DMS114 treated with DMSO at 0.1 percent for 48 hours (cell line): ENCODE data around the gene COL10A1.
"Not testable (repeated sequence)": the region's sequence is repeated elsewhere in the genome, so short reads cannot be mapped to it uniquely, and the experiment has no call there.

Experiments used
- DNase-seq: peaks from one replicate; lab custom pipeline; 2025; ENCODE audit not compliant: unreplicated experiment; lab: John Stamatoyannopoulos, UW

COL10A1 gene

DNA sequence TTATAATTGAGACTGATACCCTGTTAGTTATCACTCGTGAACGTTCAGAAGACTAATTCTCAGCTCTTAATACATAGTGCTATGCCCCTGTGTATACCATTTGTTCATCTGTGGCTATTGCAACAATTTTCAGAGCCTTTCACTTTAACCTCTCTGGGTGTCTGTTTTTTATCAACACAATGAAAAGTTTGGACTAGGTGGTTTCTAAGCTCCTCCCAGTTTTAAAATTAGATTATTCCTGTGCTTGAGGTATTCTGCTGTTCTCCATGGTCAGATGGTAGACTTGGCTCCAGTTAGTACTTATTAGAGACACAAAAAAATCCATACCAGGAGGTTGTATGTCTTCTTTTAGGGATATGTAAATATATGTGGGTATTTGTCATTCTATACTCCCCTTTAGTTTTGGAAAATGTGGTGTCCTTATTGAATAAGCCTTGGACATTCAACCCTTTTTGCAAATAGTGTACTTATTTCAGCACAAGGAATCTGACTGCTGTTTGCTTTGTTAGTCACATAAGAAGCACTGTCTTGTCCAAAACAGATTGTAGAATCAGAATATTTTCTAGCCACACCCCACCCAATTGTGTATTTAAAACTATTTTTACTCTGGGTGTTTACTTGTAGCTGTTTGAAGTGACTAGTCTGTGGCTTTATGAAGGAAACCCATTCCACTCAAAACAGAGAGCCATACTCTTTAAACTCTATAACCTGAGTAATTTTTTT is 2.0 kb upstream of the COL10A1 start:
- DNase-seq, result no peak

DNA sequence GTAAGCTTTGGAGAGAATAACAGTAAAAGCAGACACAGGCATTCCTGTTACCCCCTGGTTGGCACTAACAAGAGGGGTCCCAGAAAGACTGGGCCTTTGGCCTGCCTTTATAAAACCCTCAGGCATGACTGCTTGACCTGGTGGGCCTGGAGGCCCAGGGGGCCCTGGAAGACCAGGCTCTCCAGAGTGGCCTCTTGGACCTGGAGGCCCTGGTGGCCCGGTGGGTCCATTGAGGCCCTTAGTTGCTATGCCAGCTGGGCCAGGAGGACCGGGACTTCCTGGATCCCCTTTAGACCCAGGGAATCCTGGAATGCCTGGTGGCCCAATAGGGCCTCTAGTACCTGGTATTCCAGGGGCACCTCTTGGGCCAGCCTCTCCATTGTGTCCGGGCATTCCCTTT is 5.5 kb downstream of the COL10A1 start:
- DNase-seq, result no peak

DNA sequence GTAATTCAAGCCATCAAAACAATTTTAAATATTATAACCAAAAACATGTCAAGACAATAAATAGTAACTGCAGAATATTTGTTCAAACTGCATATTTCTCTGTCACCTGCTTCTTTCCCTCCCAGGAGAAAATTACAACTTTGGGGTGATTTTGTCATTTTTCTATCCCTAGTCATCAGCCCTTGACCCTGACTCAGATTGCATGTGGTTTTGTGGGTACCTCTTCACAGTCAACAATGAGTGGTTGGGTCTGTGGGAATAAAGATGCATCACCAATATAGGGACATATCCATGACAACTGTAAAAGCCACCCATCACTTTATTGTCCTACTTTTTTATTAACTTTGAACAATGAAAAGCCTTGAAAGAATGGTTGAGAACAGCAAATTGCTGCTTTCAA is 7.3 kb downstream of the COL10A1 start:
- no peak for DNase-seq

DNA sequence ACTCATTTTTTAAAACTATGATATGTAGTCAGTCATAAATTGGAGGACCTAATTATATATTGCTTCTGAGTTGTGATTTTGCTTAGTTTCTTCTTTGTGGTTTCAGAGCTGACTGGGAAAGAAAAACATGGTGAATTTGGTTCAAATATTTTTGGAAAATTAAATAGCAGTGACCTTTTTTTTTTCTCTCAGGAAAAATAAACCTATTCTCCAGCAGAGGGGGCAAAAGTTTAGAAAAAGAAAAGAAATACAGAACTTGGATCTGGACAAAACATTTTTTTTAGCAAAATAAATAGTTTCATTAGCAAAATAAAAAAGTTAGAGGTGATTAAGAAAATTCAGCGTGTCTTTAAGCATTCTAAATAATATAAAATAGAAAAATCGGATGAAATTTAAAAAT is 10.2 kb downstream of the COL10A1 start:
- DNase-seq, result peak; percentile 15

DNA sequence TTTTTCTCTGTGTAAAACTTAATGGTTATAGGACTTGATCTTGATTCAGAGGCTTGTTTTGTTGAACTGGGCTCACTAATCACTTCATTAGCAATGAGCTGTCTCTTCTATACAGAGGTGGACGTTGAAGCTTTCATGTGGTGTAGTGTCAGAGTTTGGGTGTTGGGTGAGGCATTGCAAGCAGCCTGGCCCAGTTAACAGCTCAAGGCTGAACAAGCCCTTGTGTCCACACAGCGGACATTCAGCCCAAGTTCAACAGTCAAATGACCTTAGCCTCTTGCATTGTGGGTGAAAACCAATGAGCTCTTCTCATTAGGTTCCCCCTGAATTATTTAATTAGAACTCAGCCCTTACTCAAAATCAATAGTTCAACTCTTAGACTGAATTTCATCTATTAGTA is 12.5 kb downstream of the COL10A1 start:
- no peak for DNase-seq

DNA sequence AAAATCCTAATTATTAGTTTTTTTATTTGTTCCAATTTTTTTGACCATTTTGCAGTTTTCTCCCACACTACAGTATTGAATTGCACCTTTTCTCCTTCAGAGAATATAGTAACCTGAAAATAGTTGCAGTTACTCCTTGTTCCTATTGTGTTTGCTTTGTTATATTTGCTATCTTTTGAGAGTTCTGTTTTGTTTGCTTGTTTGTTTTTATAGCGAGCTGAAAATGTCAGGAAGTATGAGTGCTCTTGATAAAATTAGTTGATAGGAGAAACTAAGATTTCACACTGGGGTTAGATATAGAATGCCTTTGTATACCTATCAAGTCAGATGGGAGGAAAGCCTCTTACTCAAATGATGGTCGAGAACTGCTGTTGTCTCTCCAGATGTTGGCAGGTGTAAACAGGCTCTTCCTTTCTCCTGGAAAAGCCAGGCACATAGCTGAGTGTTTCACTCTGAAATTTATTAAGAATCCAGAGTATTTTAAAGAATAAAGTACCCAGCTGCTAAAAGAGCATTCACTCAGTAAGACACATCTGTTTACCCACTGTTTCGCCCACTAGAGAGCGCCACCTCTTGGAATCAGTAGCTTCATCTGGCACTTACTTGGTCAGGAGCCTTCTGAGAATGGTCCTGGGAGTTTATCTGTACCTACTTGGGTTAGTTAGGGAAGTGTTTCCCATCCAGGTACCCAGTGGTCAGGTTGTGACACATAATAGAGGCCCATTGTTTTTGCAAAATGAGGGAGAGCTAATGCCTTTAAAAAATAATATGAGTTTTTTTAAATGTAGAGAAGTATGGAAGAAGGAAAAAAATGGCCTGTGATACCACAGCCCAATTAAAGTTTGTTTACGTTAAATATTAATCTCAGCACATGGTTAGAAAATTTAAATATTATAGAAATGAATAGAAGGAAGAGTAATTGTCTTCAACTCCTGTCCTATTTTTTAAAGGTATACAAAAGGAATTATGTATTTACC is 14.1 kb downstream of the COL10A1 start:
- peak; percentile 10 for DNase-seq

DNA sequence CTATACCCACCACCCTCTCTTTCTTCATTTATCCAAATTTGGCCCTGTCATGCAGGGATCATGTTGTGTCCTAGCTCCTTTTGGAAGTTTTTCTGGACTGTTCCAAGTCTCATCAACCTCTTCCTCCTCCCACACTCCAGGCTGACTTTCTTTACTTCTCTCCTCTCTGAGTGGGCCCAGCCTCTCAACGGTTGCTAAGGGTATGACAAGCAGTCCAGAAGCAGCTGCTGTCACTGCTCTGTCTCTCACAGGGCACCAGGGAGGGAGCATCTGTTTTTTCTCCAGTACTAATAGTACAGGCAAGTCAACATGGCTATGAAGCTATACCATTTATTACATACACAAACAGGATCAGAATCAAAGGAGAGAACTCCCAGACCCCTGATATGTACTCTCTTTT is 17.1 kb downstream of the COL10A1 start:
- DNase-seq, result no peak

DNA sequence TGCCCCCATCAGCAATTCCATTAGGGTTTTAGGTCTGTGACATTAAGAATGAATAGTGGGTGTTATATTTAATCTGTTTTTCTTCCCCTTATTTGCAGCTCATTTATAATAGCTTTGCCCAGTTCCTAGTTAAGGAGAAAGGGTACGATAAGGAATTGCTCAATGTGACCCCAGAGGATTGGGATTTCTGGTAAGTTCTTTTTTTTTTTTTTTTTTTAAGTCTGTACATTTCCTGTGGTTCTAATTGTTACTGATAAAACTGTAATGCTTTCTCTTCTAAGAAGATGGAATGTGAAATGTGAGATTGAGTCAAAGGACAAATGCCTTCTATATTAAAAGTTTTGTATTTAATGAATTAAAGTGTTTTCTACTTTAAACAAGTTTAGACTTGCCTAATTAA is 19.8 kb downstream of the COL10A1 start:
- no peak for DNase-seq

DNA sequence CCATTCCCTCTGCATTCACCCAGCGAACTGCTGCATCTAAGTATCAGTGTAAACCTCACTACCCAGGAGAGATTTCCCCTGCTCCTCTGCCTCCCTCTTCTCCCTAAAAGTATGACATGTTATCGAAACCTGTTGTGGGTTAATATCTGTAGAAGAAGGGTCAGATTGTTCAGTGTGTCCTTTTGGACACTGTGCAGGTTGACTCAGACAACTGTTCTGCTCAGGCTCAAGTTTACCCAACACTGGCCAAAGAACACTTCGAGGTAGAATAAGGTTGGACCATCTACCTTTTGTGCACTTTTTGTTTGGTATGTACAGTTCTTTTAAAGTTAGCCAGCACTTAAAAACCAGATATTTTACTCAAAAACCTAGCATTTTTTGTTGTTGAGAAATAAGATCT is 20.7 kb downstream of the COL10A1 start:
- no peak for DNase-seq

DNA sequence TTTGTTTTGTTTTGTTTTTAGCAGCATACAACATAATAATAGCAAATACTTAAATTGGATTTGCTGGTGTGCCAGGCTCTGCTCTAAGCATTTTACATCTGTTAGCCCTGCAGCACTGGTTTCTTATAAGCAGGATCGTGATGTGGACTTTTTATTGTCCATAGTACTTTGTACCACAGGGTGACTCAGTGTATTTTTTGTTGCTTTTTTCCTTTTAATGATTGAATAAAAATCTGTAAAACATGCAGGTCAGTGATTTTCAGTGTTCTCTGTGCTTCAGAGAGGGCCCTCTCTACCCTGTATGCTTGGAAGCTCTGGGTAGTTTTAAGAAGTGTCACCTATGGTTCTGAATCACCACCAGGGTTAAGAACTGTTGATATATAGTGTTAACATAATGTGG is 21.3 kb downstream of the COL10A1 start:
- no peak for DNase-seq

DNA sequence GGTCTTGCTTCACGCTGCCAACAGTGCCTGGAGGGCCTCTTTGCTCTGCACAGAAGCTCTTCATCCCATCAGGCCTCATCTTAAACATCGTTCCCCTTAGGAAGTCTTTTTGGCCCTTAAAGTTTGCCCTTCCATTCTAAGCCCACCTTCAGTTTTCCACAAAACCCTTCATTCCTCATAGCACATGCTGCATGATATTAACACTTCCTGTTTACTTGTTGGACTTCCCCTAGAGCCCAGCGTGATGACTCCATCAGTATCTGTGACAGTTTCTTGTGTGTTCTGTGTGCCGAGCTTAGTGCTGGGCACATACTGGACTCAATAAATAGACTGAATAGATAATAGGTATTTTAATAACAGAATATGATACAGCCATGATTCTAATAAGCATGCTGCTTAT is 23.1 kb downstream of the COL10A1 start:
- DNase-seq, result no peak

DNA sequence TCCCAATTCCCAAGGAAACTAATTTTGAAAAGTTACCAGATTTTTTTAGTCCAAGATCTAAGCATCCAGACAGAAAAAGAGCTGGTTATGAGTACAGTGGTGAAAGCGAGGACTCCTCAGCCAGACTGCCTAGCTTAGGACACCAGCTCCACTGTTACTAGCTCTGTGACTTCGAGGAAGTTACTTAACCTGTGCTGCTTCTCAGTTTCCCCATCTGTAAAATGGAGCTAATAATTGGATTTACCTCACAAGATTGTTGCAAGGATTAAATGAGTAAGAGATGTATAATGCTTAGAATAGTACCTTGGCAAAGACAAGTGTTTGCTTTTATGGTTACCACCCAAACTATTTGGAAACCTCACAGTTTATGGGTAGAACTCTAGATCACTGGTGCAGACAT is 24.1 kb downstream of the COL10A1 start:
- no peak for DNase-seq

DNA sequence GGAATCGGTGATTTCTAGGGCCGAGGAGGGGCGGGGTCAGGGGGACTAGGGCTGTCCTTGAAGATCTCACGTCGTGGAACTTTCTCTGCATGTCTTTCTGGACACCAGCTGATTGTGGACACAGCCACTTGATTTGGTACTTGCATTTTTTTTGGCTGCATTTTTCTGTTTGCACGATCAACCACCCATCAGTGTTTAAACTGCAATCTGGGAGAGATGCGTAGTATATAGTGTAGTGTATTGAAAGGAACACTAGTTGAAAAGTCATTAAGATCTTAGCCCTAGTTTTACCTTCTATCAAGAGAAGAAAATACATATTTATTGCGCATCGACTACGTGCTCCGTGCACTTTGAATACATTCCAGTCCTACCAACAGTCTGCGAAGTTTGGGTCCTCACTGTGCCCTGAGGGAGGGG is 24.6 kb downstream of the COL10A1 start:
- no peak for DNase-seq

DNA sequence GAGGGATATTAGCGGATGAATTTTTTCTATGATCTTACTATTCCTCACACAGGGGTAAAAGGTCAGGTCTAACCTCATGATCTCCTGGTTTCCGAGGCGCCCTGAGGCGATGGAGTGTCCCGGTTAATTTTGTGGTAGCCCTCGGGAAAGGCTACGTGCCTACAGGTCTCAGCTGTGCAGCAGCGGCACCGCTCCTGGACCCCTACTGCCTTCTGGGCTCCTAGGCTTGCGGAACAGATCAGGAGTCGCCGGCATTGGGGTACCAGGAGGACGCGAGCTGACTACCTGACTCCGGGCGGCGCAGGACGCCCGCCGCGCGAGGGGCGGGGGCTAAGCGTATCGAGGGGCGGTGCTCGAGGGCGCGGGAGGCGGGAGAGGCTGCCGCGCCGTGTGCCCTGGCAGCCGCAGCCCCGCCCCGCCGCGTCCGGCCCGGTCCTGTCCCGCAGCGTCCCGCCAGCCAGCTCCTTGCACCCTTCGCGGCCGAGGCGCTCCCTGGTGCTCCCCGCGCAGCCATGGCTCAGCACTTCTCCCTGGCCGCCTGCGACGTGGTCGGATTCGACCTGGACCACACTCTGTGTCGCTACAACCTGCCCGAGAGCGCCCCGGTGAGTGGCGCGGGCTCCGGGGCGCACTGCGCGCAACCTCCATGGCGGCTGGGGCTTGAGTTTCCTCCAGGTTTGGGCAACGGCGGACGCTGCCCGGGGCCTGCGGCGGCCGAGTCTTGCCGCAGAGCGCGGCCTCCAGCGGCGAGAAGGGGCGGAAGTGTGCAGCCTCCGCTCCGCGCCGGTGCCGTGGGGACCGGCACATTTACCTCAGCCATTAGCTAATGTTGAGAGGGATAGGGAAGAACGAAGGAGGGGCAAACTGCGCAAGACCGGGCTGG is 25.3 kb downstream of the COL10A1 start, which contains the start of gene NT5DC1:
TSS of gene NT5DC1 (plus strand) at position 435 of the 883 bp plus-strand sequence. CDS start at position 513, 78 bp downstream.
- DNase-seq, result peak; percentile 62

DNA sequence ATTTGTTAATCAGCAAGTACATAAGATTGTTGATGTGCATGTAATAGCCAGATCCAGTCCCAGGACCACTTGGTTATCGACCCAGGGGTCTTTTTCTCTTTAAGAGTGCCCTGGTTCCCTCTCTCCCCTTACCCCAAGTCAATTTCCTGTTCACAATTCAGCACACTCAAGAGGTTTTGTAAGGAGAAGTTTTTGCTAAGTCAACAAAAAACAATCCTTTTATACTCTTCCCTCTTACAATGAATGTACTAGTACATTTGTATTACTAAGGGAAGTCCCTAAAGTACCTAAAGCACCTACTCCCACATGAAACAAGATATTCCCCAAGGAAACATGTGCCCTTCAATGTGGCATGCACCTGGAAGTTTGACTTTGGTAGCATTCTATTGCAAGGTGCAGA is 26.9 kb downstream of the COL10A1 start:
- no peak for DNase-seq

DNA sequence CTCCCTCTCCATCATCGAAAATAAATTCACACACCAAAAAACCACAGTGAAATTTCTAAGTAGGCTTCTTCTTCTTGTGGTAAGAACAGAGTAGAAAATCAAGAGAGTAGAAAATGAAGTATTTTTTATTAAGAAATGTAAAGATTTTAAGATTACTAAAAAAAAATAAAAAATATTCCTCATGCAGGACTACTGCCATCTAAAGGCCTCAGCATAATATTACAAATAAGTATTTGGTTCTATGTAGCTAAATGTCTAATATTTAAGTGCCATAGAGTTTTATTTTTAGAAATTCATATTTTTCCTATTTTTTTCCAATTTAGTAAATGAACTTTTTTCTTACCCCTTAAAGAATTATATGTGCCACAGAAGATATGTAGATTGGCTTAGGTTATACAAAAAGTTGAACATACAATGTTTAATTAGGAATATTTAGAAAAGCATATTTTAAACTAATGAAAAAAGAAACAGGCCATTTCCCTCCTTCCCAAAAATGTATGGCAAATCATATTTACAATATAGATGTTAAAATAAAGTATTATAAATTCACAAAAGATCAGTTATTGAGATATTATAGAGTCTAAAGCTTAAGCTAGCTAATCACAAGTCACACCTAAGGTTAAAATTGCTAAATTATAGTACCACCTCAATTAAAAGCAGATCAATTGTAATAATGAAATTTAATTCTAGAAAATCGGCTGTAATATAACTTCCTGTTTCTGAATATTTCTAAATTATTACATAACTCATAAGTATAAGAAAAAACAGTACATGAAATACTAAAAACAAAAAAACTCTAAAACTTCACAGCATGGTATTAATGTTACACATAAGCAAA is 28.7 kb downstream of the COL10A1 start:
- DNase-seq, result peak; percentile 5

DNA sequence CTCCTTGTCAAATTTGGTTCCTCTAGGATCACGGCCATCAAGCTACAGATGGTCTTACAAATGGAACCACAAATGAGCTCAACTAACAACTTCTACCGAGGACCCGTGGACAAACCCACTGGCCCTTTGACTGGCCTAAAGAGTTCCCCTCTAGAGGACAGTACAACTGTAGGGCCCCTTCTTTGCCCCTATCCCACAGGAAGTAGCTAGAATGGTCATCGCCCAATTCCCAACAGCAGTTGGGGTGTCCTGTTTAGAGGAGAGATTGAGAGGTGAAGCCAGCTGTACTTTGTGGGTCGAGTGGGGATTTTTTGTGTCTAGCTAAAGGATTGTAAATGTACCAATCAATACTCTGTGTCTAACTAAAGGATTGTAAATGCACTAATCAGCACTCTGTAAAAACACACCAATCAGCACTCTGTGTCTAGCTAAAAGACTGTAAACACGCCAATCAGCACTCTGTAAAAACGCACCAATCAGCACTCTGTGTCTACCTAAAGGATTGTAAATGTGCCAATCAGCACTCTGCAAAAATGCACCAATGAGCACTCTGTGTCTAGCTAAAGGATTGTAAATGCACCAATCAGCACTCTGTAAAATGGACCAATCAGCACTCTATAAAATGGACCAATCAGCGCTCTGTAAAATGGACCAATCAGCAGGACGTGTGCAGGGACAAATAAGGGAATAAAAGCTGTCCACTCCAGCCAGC is 29.7 kb downstream of the COL10A1 start:
- not testable (repeated sequence) for DNase-seq

DNA sequence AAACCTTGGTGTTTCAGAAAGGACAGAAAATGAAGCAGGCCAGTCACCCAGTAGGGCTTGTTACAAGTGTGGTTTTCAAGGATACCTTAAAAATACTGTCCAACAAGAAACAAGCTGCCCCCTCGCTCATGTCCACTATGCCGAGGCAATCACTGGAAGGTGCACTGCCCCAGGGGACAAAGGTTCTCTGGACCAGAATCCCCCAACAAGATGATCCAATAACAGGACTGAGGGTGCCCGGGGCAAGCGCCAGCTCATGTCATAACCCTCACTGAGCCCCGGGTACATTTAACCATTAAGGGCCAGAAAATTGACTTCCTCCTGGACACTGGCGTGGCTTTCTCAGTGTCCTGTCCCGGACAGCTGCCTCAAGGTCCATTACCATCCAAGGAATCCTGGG is 31.9 kb downstream of the COL10A1 start:
- no peak for DNase-seq

DNA sequence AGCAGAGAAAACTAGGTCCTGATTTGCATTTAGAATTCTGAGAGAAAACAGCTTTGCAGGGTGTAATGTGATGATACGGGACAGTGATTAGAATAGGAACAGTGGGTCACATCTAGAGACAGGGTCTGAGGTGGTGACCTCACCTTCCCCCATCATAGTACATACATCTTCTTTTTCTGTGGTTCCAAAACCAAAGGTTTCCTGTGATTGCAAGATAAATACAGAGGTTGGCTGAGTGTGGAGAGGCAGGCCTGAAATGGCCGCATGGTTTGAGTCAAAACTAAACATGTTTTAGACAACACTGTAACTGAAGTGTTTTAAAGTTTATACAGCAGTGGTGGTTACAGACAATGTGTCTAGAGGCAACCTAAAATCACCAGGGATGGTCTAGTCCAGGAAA is 35.7 kb downstream of the COL10A1 start:
- no peak for DNase-seq

DNA sequence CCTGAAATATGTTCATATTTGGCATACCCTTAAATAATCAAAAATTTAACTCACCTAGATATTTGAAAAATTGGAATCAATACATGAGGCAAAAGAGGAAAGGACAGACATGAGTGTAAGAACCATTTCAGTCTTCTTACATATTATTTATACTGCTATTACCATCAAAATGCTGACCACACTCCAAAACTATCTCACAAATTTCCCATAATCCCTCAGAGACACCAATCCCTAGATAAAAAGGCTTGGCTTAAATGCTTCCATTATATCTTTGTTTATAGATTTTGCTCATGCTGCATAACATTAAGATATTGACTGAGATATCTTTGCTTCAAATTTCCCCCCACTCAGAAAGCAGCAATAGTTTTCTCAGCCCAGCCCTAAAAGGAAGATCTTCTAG is 37.0 kb downstream of the COL10A1 start:
- no peak for DNase-seq
